AG08396 (cell line): ENCODE results near the gene STH.
"Not testable (repeated sequence)": the region's sequence is repeated elsewhere in the genome, so short reads cannot be mapped to it uniquely, and the experiment has no call there.

Experiments used
- DNase-seq: peaks from one replicate; pipeline ENCODE4 v3.0.0; 2012; ENCODE audit warnings: low spot score, mixed read lengths

STH gene, protein sequence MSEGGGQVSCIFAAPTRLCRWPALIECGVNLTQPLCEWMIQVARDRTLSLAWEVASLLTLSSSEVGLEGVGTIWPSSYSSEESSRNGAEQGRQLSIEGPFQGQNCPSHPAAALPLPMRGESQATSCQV

DNA sequence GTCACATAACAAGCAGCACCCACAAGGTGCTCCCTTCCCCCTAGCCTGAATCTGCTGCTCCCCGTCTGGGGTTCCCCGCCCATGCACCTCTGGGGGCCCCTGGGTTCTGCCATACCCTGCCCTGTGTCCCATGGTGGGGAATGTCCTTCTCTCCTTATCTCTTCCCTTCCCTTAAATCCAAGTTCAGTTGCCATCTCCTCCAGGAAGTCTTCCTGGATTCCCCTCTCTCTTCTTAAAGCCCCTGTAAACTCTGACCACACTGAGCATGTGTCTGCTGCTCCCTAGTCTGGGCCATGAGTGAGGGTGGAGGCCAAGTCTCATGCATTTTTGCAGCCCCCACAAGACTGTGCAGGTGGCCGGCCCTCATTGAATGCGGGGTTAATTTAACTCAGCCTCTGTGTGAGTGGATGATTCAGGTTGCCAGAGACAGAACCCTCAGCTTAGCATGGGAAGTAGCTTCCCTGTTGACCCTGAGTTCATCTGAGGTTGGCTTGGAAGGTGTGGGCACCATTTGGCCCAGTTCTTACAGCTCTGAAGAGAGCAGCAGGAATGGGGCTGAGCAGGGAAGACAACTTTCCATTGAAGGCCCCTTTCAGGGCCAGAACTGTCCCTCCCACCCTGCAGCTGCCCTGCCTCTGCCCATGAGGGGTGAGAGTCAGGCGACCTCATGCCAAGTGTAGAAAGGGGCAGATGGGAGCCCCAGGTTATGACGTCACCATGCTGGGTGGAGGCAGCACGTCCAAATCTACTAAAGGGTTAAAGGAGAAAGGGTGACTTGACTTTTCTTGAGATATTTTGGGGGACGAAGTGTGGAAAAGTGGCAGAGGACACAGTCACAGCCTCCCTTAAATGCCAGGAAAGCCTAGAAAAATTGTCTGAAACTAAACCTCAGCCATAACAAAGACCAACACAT lies at the start of gene STH:
Gene STH, plus strand, starts transcription at position 264 of the 913 bp plus-strand sequence. Its CDS starts 30 bp downstream, at position 294.
- no peak for DNase-seq

- no peak for DNase-seq
Measured at GRCh38 chr17:45949755-45950320, 49.2 kb upstream of the STH start.

GRCh38 chr17:45950888-45951287 lies 48.2 kb upstream of the STH start:
- DNase-seq, result no peak

- no peak for DNase-seq
Measured at GRCh38 chr17:45951403-45951802, 47.6 kb upstream of the STH start.

- DNase-seq, result no peak
Measured at GRCh38 chr17:45951941-45952340, 47.1 kb upstream of the STH start.

- DNase-seq, result no peak
Measured at GRCh38 chr17:45952814-45953320, 46.2 kb upstream of the STH start.

GRCh38 chr17:45953561-45953960 lies 45.5 kb upstream of the STH start:
- DNase-seq, result no peak

GRCh38 chr17:45954914-45955313 lies 44.1 kb upstream of the STH start:
- DNase-seq, result no peak

DNA sequence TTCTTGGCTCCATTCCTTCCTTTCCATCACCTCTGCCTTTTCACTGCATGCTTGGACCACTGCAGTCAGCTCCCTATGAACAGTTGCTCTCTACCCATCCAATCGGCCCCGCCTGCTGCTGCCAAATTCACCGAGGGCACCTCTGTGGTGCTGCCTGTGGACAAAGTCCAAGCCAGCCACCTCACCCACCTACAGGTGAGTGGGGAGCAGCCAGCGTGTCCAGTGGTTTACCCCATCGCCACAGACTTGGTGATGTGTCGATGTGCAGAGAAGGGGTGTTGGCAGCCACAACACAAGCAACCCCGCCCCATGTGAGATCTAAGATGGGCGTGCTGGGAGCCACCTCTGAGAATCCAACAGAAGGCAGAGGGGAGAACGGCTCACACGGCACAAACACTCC lies 43.7 kb upstream of the STH start:
- DNase-seq, result no peak

GRCh38 chr17:45956090-45956489 lies 43.0 kb upstream of the STH start:
- no peak for DNase-seq

- not testable (repeated sequence) for DNase-seq
Measured at GRCh38 chr17:45956746-45957145, 42.3 kb upstream of the STH start.

GRCh38 chr17:45958307-45958706 lies 40.7 kb upstream of the STH start:
- no peak for DNase-seq

DNA sequence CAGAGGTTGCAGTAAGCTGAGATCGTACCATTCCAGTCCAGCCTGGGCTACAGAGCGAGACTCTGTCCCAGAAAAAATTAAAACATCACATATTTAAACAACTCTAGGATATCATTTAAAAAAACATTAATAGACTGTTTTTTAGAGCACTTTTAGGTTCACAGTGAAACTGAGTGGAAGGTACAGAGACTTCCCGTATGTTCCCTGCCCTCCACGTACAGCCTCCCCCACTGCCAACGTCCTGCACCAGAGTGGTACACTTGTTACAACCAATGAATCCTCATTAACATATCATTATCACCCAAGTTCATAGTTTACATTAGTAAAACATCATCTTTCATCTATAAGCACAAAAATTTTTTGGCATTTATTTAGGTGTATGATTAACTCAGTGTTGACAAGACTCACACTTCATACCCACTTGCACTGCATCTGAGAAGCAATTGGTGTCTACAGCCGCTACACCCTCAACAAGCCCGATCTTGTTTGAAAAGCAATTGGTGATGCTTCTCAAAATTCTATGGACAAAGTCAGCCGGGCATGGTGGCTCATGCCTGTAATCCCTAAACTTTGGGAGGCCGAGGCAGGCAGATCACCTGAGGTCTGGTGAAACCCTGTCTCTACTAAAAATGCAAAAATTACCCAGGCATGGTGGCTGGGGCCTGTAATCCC lies 39.9 kb upstream of the STH start:
- DNase-seq, result no peak

DNA sequence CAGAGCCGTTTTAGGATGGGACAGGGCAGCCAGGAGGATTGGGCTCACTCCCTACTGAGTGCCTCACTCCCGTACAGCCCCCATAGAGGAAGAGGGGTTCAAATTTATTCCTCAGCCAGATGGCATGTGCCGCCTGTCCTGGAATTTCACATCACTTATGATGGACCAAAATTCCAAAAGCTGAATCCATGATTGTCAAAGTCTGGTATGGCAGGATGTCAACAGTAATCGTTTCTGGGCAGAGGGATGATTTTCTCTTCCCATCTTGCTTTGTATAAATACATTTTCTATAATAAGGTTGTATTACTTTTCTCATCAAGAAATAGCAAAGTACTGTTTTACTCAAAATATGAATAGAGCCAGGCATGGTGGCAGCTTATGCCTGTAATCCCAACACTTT lies 38.7 kb upstream of the STH start:
- no peak for DNase-seq

DNA sequence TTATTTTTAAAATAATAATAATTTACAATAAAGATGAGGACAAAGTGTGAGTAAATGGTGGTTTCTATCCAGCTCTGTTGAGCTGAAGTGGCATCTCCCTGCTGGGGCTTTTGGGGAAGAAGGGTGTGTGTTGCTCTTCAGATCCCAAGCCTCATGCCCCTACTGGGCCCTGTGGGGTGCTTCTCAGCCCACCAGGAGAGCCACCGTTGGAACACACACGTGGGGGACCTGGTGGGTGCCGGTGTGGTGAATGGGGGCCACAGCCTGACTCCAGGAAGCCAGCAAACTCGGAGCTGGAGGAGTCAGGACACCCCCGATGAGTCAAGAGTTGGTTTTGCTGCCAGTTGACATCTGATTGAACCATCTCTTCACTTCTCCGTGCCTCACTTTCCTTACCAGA lies 37.8 kb upstream of the STH start:
- DNase-seq, result no peak

GRCh38 chr17:45962221-45962972 lies 36.7 kb upstream of the STH start:
- no peak for DNase-seq

- no peak for DNase-seq
Measured at GRCh38 chr17:45963283-45963682, 35.8 kb upstream of the STH start.

DNA sequence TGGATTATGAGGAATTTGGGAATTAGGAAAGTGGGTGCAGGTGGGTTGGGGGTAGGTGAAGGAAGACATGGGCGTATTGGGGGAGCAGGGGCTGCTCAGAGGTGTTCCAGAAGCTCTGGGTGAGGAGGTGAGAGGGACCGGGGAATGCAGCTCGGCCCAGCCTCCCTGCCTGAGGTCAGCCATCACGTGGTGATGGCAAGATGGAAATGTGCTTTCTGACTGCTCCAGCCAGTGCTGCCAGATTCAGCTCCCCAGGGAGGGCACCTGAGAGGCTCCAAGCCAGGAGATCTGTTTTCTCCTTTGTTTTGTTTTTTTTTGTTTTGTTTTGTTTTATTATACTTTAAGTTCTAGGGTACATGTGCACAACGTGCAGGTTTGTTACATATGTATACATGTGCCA lies 35.2 kb upstream of the STH start:
- DNase-seq, result no peak

DNA sequence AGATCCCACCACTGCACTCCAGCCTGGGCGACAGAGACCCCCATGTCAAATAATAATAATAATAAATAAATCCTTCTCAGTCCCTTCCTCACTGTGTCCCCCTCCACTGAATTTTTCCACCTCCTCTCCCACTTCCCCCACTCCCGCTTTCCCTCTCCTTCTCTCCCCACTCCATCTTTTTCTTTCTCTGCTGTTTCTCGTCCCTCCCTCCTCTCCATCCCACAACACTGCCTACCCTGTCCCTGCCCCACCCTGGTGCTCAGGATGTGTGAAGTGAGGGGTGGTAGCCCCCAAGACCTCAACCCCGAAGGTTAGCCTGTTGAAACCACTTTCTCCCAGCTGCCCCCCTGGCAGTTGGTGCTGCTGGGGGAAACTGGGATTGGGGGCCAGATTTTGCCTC lies 34.4 kb upstream of the STH start:
- no peak for DNase-seq

DNA sequence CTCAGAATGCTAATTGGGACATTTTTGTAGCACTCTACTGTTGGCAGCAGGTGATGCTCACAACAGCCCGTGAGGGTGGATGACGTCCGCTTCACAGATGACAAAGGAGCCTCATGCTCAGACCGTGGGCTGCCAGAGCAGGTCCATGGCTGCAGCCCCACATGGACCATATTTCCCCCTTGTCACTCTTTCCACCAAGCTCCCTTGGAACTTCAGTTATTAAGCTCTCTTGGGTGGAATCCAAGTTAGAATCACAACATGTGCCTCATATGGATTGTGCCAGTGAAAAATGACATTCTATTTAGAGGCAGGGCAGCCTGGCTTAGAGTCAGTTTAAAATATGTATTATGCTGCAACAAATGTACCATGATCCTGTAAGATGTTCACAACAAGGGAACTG lies 33.2 kb upstream of the STH start:
- DNase-seq, result no peak

GRCh38 chr17:45966606-45967280 lies 32.3 kb upstream of the STH start:
- DNase-seq, result no peak
